Raji (cell line): ENCODE data around the gene ASTN1.

Experiments
- POLR2A ChIP-seq: IDR thresholded peaks from 2 replicates; pipeline ENCODE4 v1.6.1; 2011; ENCODE audit warnings: low read depth, low read length, control low read depth; ENCODE audit not compliant: insufficient read depth

Gene ASTN1

GRCh38 chr1:176853503-176853902, 311.0 kb downstream of the ASTN1 start:
- no peak for TF ChIP-seq POLR2A

- no peak for TF ChIP-seq POLR2A
Observed at GRCh38 chr1:176852124-176852523, 312.4 kb downstream of the ASTN1 start.

- TF ChIP-seq POLR2A = no peak
Observed at GRCh38 chr1:176850871-176851270, 313.6 kb downstream of the ASTN1 start.

- TF ChIP-seq POLR2A = no peak
Observed at GRCh38 chr1:176849281-176849680, 315.2 kb downstream of the ASTN1 start.

GRCh38 chr1:176847052-176847451, 317.5 kb downstream of the ASTN1 start:
- TF ChIP-seq POLR2A = no peak

- TF ChIP-seq POLR2A = no peak
Observed at GRCh38 chr1:176843352-176844297, 320.9 kb downstream of the ASTN1 start.

- no peak for TF ChIP-seq POLR2A
Observed at GRCh38 chr1:176841238-176841637, 323.3 kb downstream of the ASTN1 start.

GRCh38 chr1:176839216-176839615, 325.3 kb downstream of the ASTN1 start:
- TF ChIP-seq POLR2A = no peak

- no peak for TF ChIP-seq POLR2A
Observed at GRCh38 chr1:176838276-176838995, 326.1 kb downstream of the ASTN1 start.

- no peak for TF ChIP-seq POLR2A
Observed at GRCh38 chr1:176837708-176838107, 326.8 kb downstream of the ASTN1 start.

- TF ChIP-seq POLR2A = no peak
Observed at GRCh38 chr1:176831150-176831549, 333.4 kb downstream of the ASTN1 start.

- no peak for TF ChIP-seq POLR2A
Observed at GRCh38 chr1:176829261-176829660, 335.3 kb downstream of the ASTN1 start.

GRCh38 chr1:176826265-176826664, 338.2 kb downstream of the ASTN1 start:
- TF ChIP-seq POLR2A = no peak

GRCh38 chr1:176820391-176821031, 344.0 kb downstream of the ASTN1 start:
- no peak for TF ChIP-seq POLR2A

- TF ChIP-seq POLR2A = no peak
Observed at GRCh38 chr1:176816232-176816631, 348.3 kb downstream of the ASTN1 start.
